OCI-LY7 (cell line): ENCODE results near the gene OR10H2. TPM values are rescaled to one million over a fixed set of nuclear protein-coding genes. Genes with fewer than 3 reads are reported as not detected.
"Not testable (repeated sequence)": the region's sequence is repeated elsewhere in the genome, so short reads cannot be mapped to it uniquely, and the experiment has no call there.

Experiments
- Bru-seq: library from RNA; stranded (reverse); fragments of 400-500 nt; gene quantifications from one replicate; lab custom pipeline; 2021; lab: Mats Ljungman, UMichigan
- BruChase-seq, 2 experiments: library from RNA; stranded (reverse); fragments of 400-500 nt; gene quantifications; one replicate each; lab custom pipeline; 2021; lab: Mats Ljungman, UMichigan
- BruUV-seq: library from RNA; stranded (reverse); fragments of 400-500 nt; replicated peaks from 2 replicates; lab custom pipeline; 2021; lab: Mats Ljungman, UMichigan
- CTCF ChIA-PET: fragments of 300-600 bp; sonication (Branson Sonifier 250); formaldehyde crosslinking; loops from one replicate; lab custom pipeline; 2022; ENCODE audit warnings: antibody characterized with exemption; ENCODE audit not compliant: unreplicated experiment; lab: Charles Lee
- POLR2A ChIA-PET: fragments of 300-600 bp; sonication (Branson Sonifier 250); formaldehyde crosslinking; loops from one replicate; lab custom pipeline; 2022; ENCODE audit warnings: antibody characterized with exemption; lab: Charles Lee
- DNase-seq: peaks from one replicate; pipeline ENCODE4 v3.0.0-alpha.2; 2015; ENCODE audit warnings: low spot score
- H2AFZ ChIP-seq: fragments of 200-600 bp; sonication (generic), shearing (Covaris generic); 2 replicates; pipeline ENCODE4 v1.6.1; 2014; ENCODE audit warnings: mild to moderate bottlenecking, antibody characterized with exemption, low read length, moderate library complexity
- H3K27ac ChIP-seq: fragments of 200-600 bp; sonication (generic); 2 replicates; pipeline ENCODE4 v1.5.1; 2014; ENCODE audit warnings: mixed run types, low read depth, mild to moderate bottlenecking, moderate library complexity, low read length, inconsistent platforms; ENCODE audit not compliant: poor library complexity, severe bottlenecking
- H3K36me3 ChIP-seq: fragments of 200-600 bp; sonication (generic); 2 replicates; pipeline ENCODE4 v1.6.1; 2014; ENCODE audit warnings: mild to moderate bottlenecking, antibody characterized with exemption, low read length, moderate library complexity, mixed read lengths; ENCODE audit not compliant: insufficient read depth
- H3K4me1 ChIP-seq: fragments of 200-600 bp; sonication (generic); 2 replicates; pipeline ENCODE4 v1.5.1; 2014; ENCODE audit warnings: mild to moderate bottlenecking, low read length; ENCODE audit not compliant: insufficient read depth, poor library complexity, severe bottlenecking
- H3K4me2 ChIP-seq: fragments of 200-600 bp; sonication (generic); 2 replicates; pipeline ENCODE4 v1.6.1; 2014; ENCODE audit warnings: mild to moderate bottlenecking, low read length
- H3K4me3 ChIP-seq: fragments of 200-600 bp; sonication (generic); 2 replicates; pipeline ENCODE4 v1.5.1; 2014; ENCODE audit warnings: mild to moderate bottlenecking, low read depth, low read length; ENCODE audit not compliant: poor library complexity, severe bottlenecking
- H3K79me2 ChIP-seq: fragments of 200-600 bp; sonication (generic); 2 replicates; pipeline ENCODE4 v1.6.1; 2016; ENCODE audit warnings: low read depth, mild to moderate bottlenecking, low read length, moderate library complexity, mixed read lengths; ENCODE audit not compliant: insufficient read depth
- H3K9me2 ChIP-seq: fragments of 200-600 bp; sonication (generic); 2 replicates; pipeline ENCODE4 v1.6.1; 2016; ENCODE audit warnings: mild to moderate bottlenecking, low read length, mixed read lengths; ENCODE audit not compliant: insufficient read depth
- H3K9me3 ChIP-seq: fragments of 200-600 bp; sonication (generic); 2 replicates; pipeline ENCODE4 v1.6.1; 2014; ENCODE audit warnings: mild to moderate bottlenecking, mixed run types, low read length, mixed read lengths
- H4K20me1 ChIP-seq: fragments of 200-600 bp; sonication (generic); 2 replicates; pipeline ENCODE4 v1.6.1; 2014; ENCODE audit warnings: mild to moderate bottlenecking, antibody characterized with exemption, low read length, moderate library complexity, mixed read lengths; ENCODE audit not compliant: insufficient read depth
- EZH2phosphoT487 ChIP-seq: fragments of 200-600 bp; sonication (generic); IDR thresholded peaks from 2 replicates; pipeline ENCODE4 v1.6.1; 2018; ENCODE audit warnings: low read depth, borderline replicate concordance, mild to moderate bottlenecking, mixed run types, antibody characterized with exemption, low read length, moderate library complexity, mixed read lengths
- intact Hi-C: fragments of 100-400 bp; cut with micrococcal nuclease; formaldehyde crosslinking; loops from one replicate; pipeline ENCODE4 v1.10.0; 2022; ENCODE audit not compliant: unreplicated experiment
- long read RNA-seq: library from polyadenylated mRNA; stranded (forward); transcript quantifications from one replicate; pipeline ENCODE4 v2.0.0, GENCODE V29; 2022
- total RNA-seq, 2 experiments: library from RNA; depleted of rRNA in 1 of 2; stranded (reverse); fragments of >200 nt in 1 of 2; shearing (Covaris generic) in 1 of 2; gene quantifications; 2 replicates each; pipeline ENCODE4 v1.2.3, GENCODE V29; 2014 to 2022
- TF ChIP-seq, protein P1 (sequence below): fragments of 200-600 bp; sonication (generic); conservative IDR thresholded peaks from 2 replicates; pipeline ENCODE4 v1.5.1; 2014; ENCODE audit warnings: mild to moderate bottlenecking, antibody characterized with exemption, low read length, moderate library complexity, mixed read lengths

The OR10H2 gene
- total RNA-seq (2014; rRNA removed; shearing (Covaris generic)) (not detected in 2 replicates), total RNA-seq (2022) (not detected in 2 replicates), Bru-seq, nascent RNA (not detected), BruChase-seq, experiment 1, labeled RNA remaining after a 6-hour chase (not detected), BruChase-seq, experiment 2, labeled RNA remaining after a 2-hour chase (not detected)
- long read RNA-seq, result 0 reads

GRCh38 chr19:15727724-15728123, at the start of gene OR10H2:
Gene OR10H2, plus strand, starts transcription at chr19:15728024. Its CDS starts 20 bp downstream, at chr19:15728044.
- no peak for DNase-seq
- intact Hi-C loops, result no loop called here
- no TSS peak for BruUV-seq

DNA sequence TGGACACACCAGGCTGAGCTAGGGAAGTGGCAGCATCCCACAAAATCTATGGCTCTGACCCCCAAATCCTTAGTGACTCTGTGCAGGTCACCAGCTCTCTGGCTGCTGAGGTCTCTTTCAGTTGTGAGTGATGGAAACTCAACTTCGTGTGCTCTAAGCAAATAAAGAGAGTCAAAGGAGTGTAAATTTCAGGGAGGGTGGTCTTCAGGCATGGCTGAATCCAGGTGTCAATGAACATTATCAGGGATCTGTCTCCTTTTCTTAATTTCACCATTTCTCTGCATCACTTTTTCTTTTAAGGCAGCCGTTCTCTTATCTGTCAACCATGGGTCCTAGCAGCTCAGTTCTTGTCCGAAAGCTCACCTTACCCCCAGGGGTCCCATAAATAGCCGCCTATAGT, 48.7 kb upstream of the OR10H2 start:
- H2AFZ ChIP-seq, result no peak overlapping the region
- intact Hi-C loops, result no loop called here
- TF ChIP-seq EZH2phosphoT487, result no peak
- TF ChIP-seq, protein P1, sequence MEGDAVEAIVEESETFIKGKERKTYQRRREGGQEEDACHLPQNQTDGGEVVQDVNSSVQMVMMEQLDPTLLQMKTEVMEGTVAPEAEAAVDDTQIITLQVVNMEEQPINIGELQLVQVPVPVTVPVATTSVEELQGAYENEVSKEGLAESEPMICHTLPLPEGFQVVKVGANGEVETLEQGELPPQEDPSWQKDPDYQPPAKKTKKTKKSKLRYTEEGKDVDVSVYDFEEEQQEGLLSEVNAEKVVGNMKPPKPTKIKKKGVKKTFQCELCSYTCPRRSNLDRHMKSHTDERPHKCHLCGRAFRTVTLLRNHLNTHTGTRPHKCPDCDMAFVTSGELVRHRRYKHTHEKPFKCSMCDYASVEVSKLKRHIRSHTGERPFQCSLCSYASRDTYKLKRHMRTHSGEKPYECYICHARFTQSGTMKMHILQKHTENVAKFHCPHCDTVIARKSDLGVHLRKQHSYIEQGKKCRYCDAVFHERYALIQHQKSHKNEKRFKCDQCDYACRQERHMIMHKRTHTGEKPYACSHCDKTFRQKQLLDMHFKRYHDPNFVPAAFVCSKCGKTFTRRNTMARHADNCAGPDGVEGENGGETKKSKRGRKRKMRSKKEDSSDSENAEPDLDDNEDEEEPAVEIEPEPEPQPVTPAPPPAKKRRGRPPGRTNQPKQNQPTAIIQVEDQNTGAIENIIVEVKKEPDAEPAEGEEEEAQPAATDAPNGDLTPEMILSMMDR, result no peak
- H3K9me3 ChIP-seq, result no peaks in the 10 kb centered on the region
- H3K9me2 ChIP-seq, result no peaks in the 10 kb centered on the region
- DNase-seq, result no peak
- BruUV-seq, result no TSS peak
- no peak overlapping the region for H3K4me2 ChIP-seq
- no peak overlapping the region for H3K4me3 ChIP-seq
- no peaks in the 10 kb centered on the region for H3K79me2 ChIP-seq
- no peak overlapping the region for H3K27ac ChIP-seq
- H3K36me3 ChIP-seq, result no peaks in the 10 kb centered on the region
- CTCF ChIA-PET, result no interaction called here
- POLR2A ChIA-PET, result interaction anchor here (0.7 to 1.1 kb wide), 2 partner anchors 164 to 237 kb away, joined by 3 to 4 read pairs; no protein-coding TSS in a partner anchor
- H3K4me1 ChIP-seq, result no peaks in the 10 kb centered on the region
- H4K20me1 ChIP-seq, result no peaks in the 10 kb centered on the region

More at GRCh38 chr19:15727724-15728123, at the start of gene OR10H2:
- H3K4me2 ChIP-seq, result no peak within 1 kb of the TSS
- H3K4me1 ChIP-seq, result no peaks in the 10 kb centered on the region
- CTCF ChIA-PET, result no interaction called here
- H4K20me1 ChIP-seq, result no peaks in the 10 kb centered on the region
- H3K4me3 ChIP-seq, result no peak within 1 kb of the TSS
- no peak within 1 kb of the TSS for H3K27ac ChIP-seq
- no peak within 1 kb of the TSS for H2AFZ ChIP-seq
- no peaks in the 10 kb centered on the region for H3K79me2 ChIP-seq
- no peaks in the 10 kb centered on the region for H3K9me3 ChIP-seq
- no peaks in the 10 kb centered on the region for H3K9me2 ChIP-seq
- TF ChIP-seq, protein P1, result no peak
- no peak for TF ChIP-seq EZH2phosphoT487
- POLR2A ChIA-PET, result no interaction called here
- H3K36me3 ChIP-seq, result no peaks in the 10 kb centered on the region

DNA sequence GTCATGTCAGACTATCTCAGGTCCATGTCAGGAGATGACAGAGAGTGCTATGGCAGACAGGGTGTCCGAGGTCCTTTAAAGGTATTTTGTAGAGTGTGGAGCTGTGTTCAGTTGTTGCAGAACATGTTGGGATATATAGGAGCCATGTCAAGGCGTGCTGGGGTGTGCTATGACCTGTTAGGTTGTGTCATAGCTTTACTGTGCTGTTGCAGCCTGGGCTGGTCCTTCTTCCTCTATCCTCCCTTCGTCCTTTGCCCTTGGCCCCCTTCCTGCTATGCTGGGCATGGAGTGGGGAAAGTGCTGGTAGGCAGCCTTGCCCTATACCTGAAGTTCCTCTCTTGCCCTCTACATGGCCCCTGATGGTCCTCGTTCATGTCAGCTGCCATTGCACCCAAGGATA, 48.0 kb upstream of the OR10H2 start:
- intact Hi-C loops, DNase-seq, H3K27ac ChIP-seq, H3K4me2 ChIP-seq, POLR2A ChIA-PET, H4K20me1 ChIP-seq, H3K79me2 ChIP-seq, H3K9me2 ChIP-seq, CTCF ChIA-PET, H3K9me3 ChIP-seq, H3K4me1 ChIP-seq, H3K36me3 ChIP-seq, H3K4me3 ChIP-seq, H2AFZ ChIP-seq, BruUV-seq: not testable (repeated sequence)
